T-helper 2 cell treated with Interferon-gamma antibody and Interleukin-4, amounts not matched to agents 100 ng/mL and 5 ng/mL, for 36 hours (primary cell): ENCODE data around the gene KCNQ1OT1. TPM values are rescaled to one million over a fixed set of nuclear protein-coding genes. Genes with fewer than 3 reads are reported as not detected.

Experiments
- intact Hi-C: fragments of 100-400 bp; cut with micrococcal nuclease; formaldehyde crosslinking; loops from one replicate; pipeline ENCODE4 v1.15.1; 2023
- total RNA-seq: library from RNA; stranded (reverse); gene quantifications from 2 replicates; pipeline ENCODE4 v1.2.3, GENCODE V29; 2022

The KCNQ1OT1 gene
- total RNA-seq, 1 donor from 2014 or later, result 0.48 TPM

GRCh38 chr11:2688381-2689231 is 11.2 kb downstream of the KCNQ1OT1 start:
- intact Hi-C loops, result no loop called here

GRCh38 chr11:2687782-2688191 is 12.0 kb downstream of the KCNQ1OT1 start:
- intact Hi-C loops, result no loop called here

GRCh38 chr11:2687223-2687530 is 12.6 kb downstream of the KCNQ1OT1 start:
- intact Hi-C loops, result no loop called here

GRCh38 chr11:2686360-2687222 is 13.2 kb downstream of the KCNQ1OT1 start:
- intact Hi-C loops, result no loop called here

GRCh38 chr11:2685566-2686359 is 14.0 kb downstream of the KCNQ1OT1 start:
- intact Hi-C loops, result no loop called here

- intact Hi-C loops, result no loop called here
Measured at GRCh38 chr11:2685051-2685450, 14.7 kb downstream of the KCNQ1OT1 start.

- intact Hi-C loops, result no loop called here
Measured at GRCh38 chr11:2684581-2684980, 15.2 kb downstream of the KCNQ1OT1 start.

- intact Hi-C loops, result no loop called here
Measured at GRCh38 chr11:2683806-2684205, 16.0 kb downstream of the KCNQ1OT1 start.

GRCh38 chr11:2681408-2682145 is 18.2 kb downstream of the KCNQ1OT1 start:
- intact Hi-C loops, result no loop called here

- intact Hi-C loops, result no loop called here
Measured at GRCh38 chr11:2679011-2679676, 20.6 kb downstream of the KCNQ1OT1 start.

GRCh38 chr11:2678396-2678795 is 21.4 kb downstream of the KCNQ1OT1 start:
- intact Hi-C loops, result no loop called here

GRCh38 chr11:2677127-2677526 is 22.7 kb downstream of the KCNQ1OT1 start:
- intact Hi-C loops, result no loop called here

GRCh38 chr11:2675540-2675939 is 24.3 kb downstream of the KCNQ1OT1 start:
- intact Hi-C loops, result no loop called here

- intact Hi-C loops, result no loop called here
Measured at GRCh38 chr11:2674658-2675131, 25.1 kb downstream of the KCNQ1OT1 start.

GRCh38 chr11:2673871-2674471 is 25.8 kb downstream of the KCNQ1OT1 start:
- intact Hi-C loops, result no loop called here

- intact Hi-C loops, result no loop called here
Measured at GRCh38 chr11:2673250-2673610, 26.6 kb downstream of the KCNQ1OT1 start.

GRCh38 chr11:2672553-2673249 is 27.1 kb downstream of the KCNQ1OT1 start:
- intact Hi-C loops, result no loop called here

- intact Hi-C loops, result no loop called here
Measured at GRCh38 chr11:2671748-2672147, 28.0 kb downstream of the KCNQ1OT1 start.

- intact Hi-C loops, result no loop called here
Measured at GRCh38 chr11:2670541-2671100, 29.2 kb downstream of the KCNQ1OT1 start.
